COR-L47 (cell line): Measurements from ENCODE around the gene NSA2.

Source experiments
- DNase-seq: peaks from one replicate; lab custom pipeline; 2025; lab: John Stamatoyannopoulos, UW

Gene NSA2

DNA sequence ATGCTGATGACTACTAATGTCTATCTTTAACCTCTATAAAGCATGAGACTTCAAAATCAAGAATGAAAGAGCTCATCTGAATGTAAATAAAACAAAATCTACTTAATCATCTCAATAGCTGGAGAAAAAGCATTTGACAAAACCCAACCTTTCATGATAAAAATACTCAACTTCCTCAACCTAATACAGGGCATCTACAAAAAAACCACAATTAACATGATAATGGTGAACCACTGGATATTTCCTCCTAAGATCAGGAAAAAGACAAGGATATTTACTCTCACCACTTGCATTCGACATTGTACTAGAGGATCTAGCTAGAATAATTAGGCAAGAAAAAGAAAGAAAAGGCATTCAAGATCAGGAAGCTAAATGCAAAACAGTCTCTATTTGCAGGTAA, 49.8 kb downstream of the NSA2 start:
- DNase-seq: no peak

DNA sequence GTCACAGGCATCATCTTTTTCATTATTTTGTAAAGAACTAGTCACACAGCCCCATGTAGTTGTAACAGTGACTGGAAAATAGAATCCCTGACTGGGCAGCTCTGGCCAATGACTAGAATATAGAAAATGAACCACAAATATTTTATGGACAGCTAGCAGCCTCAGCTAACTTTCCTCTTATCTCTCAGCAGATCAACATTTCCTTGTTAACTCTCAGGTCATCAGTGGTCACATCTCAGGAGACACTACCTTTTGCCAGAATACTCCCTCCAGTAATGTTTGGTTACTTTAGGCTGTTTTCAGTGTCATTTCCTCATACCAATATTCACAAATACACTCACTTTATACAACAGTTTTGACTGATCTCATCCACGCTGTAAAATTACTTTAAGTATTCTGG, 55.2 kb downstream of the NSA2 start:
- DNase-seq: no peak

DNA sequence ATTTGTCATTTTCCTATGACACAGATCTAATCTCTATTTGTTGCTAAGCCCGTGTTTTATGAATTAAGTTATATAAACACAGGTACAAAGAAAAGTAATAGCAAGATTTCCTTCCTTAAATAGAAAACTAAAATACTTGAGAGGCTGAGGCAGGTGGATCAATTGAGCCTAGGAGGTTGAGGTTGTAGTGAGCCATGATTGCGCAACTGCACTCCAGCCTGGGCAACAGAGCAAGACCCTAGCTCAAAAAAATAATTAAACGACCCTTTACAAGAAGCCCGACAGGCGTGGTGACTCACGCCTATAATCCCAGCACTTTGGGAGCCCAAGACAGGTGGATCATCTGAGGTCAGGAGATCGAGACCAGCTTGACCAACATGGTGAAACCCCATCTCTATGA, 62.4 kb downstream of the NSA2 start:
- DNase-seq: no peak
